Lower leg skin (tissue), 3 donors: ENCODE data around the gene MMRN2.

Source experiments
- POLR2A ChIP-seq, 2 donors: fragments of 450-650 bp; IDR thresholded peaks; one replicate each; pipeline ENCODE4 v1.6.1; 2016 to 2017; ENCODE audit warnings: antibody characterized with exemption in 2 of 2, mild to moderate bottlenecking in 1 of 2, moderate library complexity in 1 of 2
- TF ChIP-seq, protein P1 (sequence below), 3 donors: fragments of 450-650 bp; IDR thresholded peaks; one replicate each; pipeline ENCODE4 v1.5.1; 2016; ENCODE audit warnings: antibody characterized with exemption in 3 of 3, mild to moderate bottlenecking in 3 of 3, moderate library complexity in 2 of 3

DNA sequence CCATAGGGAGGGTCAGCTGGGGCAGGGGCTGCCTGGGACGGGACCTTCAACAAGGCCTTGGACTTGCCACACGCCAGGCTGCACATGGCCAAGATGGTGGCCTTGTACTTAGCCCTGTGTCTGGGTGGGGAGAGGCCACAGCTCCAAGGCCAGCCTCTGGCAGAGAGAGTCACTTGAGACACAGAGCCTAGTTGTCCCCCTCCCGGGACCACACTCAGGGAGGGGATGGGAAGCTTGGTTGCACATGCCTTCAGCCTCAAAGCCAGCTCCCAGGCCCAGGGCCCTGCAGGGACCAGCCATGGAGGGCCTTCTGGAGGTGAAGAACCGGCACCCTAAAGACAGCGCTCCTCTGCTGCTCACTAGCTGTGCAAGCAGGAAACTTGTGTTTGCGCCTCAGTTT is 16.7 kb downstream of the MMRN2 start:
- TF ChIP-seq, protein P1, sequence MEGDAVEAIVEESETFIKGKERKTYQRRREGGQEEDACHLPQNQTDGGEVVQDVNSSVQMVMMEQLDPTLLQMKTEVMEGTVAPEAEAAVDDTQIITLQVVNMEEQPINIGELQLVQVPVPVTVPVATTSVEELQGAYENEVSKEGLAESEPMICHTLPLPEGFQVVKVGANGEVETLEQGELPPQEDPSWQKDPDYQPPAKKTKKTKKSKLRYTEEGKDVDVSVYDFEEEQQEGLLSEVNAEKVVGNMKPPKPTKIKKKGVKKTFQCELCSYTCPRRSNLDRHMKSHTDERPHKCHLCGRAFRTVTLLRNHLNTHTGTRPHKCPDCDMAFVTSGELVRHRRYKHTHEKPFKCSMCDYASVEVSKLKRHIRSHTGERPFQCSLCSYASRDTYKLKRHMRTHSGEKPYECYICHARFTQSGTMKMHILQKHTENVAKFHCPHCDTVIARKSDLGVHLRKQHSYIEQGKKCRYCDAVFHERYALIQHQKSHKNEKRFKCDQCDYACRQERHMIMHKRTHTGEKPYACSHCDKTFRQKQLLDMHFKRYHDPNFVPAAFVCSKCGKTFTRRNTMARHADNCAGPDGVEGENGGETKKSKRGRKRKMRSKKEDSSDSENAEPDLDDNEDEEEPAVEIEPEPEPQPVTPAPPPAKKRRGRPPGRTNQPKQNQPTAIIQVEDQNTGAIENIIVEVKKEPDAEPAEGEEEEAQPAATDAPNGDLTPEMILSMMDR (IDR thresholded peaks at IDR 0.05) = no peak
- TF ChIP-seq POLR2A (IDR thresholded peaks at IDR 0.05) = no peak
